ENCODE results near the gene CCDC13.

GRCh38 chr3:42786212-42786611 lies 13.2 kb upstream of the CCDC13 start:
- TF ChIP-seq, protein P1, sequence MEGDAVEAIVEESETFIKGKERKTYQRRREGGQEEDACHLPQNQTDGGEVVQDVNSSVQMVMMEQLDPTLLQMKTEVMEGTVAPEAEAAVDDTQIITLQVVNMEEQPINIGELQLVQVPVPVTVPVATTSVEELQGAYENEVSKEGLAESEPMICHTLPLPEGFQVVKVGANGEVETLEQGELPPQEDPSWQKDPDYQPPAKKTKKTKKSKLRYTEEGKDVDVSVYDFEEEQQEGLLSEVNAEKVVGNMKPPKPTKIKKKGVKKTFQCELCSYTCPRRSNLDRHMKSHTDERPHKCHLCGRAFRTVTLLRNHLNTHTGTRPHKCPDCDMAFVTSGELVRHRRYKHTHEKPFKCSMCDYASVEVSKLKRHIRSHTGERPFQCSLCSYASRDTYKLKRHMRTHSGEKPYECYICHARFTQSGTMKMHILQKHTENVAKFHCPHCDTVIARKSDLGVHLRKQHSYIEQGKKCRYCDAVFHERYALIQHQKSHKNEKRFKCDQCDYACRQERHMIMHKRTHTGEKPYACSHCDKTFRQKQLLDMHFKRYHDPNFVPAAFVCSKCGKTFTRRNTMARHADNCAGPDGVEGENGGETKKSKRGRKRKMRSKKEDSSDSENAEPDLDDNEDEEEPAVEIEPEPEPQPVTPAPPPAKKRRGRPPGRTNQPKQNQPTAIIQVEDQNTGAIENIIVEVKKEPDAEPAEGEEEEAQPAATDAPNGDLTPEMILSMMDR (IDR thresholded peaks at IDR 0.05; ENCODE audit: low read depth, low read length, missing input control): no peak
- no peak for TF ChIP-seq REST (IDR thresholded peaks at IDR 0.05)
- TF ChIP-seq, protein P2, sequence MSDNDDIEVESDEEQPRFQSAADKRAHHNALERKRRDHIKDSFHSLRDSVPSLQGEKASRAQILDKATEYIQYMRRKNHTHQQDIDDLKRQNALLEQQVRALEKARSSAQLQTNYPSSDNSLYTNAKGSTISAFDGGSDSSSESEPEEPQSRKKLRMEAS (IDR thresholded peaks at IDR 0.05): no peak

All from liver (tissue), 2 donors.